ENCODE results near the gene ST6GALNAC4. TPM values are rescaled to one million over a fixed set of nuclear protein-coding genes. Genes with fewer than 3 reads are reported as not detected.
A peak's percentile ranks its signal among the peaks of the same experiment; 100 is the strongest.

ST6GALNAC4 gene
- total and polyA plus RNA-seq, 2 donors (not counting 1 experiment from before 2014, with no cell fraction given) = 80.5 to 199 TPM

DNA sequence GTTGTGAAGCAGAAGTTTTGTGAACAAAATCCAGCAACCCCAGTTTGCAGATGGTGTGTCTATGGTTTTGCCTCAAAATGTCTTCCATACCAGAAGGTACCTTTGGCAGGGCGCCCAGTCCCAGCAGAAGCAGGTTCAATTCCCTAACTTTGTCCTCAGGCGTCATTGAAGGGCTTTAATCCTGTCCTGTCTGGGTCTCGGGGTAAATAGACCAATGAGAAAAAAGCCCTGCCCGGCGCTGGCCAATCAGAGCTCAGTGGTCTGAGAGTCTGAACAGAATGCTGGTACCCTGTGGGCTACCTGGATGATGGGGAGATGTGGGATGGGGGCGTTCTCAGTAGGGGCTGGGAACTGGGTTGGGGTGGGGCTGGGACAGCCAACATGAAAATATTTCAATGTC lies 6.2 kb upstream of the ST6GALNAC4 start:
- no peak overlapping the region for H3K4me3 Mint-ChIP-seq
- Histone ChIP-seq H3K36me3 (replicated peaks in 1 of 2; ENCODE audit: control extremely low read depth in 1 of 2, control insufficient read depth in 1 of 2, extremely low read depth in 1 of 2, insufficient read depth in 2 of 2, low read length in 1 of 2) (no peaks in the 10 kb centered on the region), H2AFZ (ENCODE audit: insufficient read depth, low read depth, low read length, poor library complexity, severe bottlenecking) (no peak overlapping the region), H3K9ac (ENCODE audit: low read length) (no peak overlapping the region), H3K4me1 (ENCODE audit: control insufficient read depth in 2 of 2, insufficient read depth in 2 of 2, low read length in 2 of 2) (peaks cover 35 to 46% of the 10 kb centered on the region in 2 donors), H3K79me2 (ENCODE audit: control insufficient read depth, insufficient read depth, low read length) (peaks cover 37% of the 10 kb centered on the region), H3K4me2 (replicated peaks; ENCODE audit: low read depth, low read length, poor library complexity, severe bottlenecking) (no peak overlapping the region), H3K4me3 (ENCODE audit: control extremely low read depth in 1 of 5, extremely low read depth in 1 of 5, insufficient read depth in 1 of 5, low read depth in 2 of 5, low read length in 4 of 5) (no peak overlapping the region), H4K20me1 (ENCODE audit: control insufficient read depth, insufficient read depth, low read length, poor library complexity, severe bottlenecking) (no peaks in the 10 kb centered on the region), H3K27ac (ENCODE audit: low read length in 2 of 2) (no peak overlapping the region), H3K27me3 (replicated peaks in 1 of 4; ENCODE audit: control extremely low read depth in 1 of 4, control insufficient read depth in 3 of 4, insufficient read depth in 4 of 4, low read length in 3 of 4) (peaks cover 0 to 31% (median 9%) of the 10 kb centered on the region in 4 experiments), H3K9me3 (ENCODE audit: control extremely low read depth in 1 of 3, control insufficient read depth in 2 of 3, insufficient read depth in 1 of 3, low read length in 2 of 3) (no peaks in the 10 kb centered on the region)
- ChIA-PET POLR2A (interaction anchor here (0.9 kb wide), 1 partner anchor 128 kb away, joined by 6 read pairs; no protein-coding TSS in a partner anchor), CTCF (interaction anchor here (0.8 to 17.3 kb wide), 10 partner anchors 21 to 983 kb away, joined by 3 to 237 read pairs (median 24); partner anchors contain the start of genes CDK9, FPGS and TOR2A)
- H3K27ac Mint-ChIP-seq = no peak overlapping the region
- intact Hi-C loops (cut with micrococcal nuclease) = loop anchor here (5.0 kb wide), 2 partner anchors 331 to 711 kb away; no protein-coding TSS in a partner anchor
- 71% methylated on average over 5 of the region's 6 CpGs for WGBS (ENCODE audit: insufficient coverage)
- H3K27me3 Mint-ChIP-seq = peaks cover 14% of the 10 kb centered on the region
- peaks cover 38% of the 10 kb centered on the region for H3K4me1 Mint-ChIP-seq
- no peak for TF ChIP-seq EZH2 (IDR thresholded peaks at IDR 0.05; ENCODE audit: borderline replicate concordance, insufficient read depth, low read depth, low read length, poor library complexity, severe bottlenecking)
- TF ChIP-seq, protein P1, sequence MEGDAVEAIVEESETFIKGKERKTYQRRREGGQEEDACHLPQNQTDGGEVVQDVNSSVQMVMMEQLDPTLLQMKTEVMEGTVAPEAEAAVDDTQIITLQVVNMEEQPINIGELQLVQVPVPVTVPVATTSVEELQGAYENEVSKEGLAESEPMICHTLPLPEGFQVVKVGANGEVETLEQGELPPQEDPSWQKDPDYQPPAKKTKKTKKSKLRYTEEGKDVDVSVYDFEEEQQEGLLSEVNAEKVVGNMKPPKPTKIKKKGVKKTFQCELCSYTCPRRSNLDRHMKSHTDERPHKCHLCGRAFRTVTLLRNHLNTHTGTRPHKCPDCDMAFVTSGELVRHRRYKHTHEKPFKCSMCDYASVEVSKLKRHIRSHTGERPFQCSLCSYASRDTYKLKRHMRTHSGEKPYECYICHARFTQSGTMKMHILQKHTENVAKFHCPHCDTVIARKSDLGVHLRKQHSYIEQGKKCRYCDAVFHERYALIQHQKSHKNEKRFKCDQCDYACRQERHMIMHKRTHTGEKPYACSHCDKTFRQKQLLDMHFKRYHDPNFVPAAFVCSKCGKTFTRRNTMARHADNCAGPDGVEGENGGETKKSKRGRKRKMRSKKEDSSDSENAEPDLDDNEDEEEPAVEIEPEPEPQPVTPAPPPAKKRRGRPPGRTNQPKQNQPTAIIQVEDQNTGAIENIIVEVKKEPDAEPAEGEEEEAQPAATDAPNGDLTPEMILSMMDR (IDR thresholded peaks at IDR 0.05) = no peak
- no peak for ATAC-seq (ENCODE audit: low read depth)
- H3K9me3 Mint-ChIP-seq (ENCODE audit: insufficient read depth) = no peaks in the 10 kb centered on the region
- DNase-seq = no peak

DNA sequence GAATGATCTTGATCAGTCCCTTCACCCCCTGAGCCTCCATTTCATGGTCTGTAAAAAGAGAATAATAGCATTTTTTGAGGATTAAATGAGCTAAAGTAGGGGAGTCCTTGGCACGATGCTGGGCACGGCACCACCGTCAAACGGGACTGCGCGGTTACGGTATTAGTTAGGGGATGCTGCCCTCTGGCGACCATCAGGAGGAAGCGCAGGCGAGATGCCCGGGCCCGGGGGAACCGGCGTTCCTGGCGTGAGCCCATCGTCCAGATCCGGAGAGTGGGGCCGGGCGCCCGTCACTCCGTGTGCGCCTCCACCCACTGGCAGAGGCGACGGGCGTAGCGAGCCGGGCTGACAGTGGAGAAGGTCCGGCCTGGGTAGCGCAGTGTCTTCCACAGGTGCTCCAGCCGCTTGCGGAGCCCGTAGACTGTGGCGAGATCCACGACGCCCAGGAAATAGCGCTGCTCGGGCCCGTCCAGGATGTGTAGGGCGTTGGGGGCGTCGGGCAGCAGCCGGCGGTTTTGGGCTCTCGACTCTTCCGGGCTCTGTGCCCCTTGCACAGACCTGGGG lies 4.8 kb upstream of the ST6GALNAC4 start:
- CTCF ChIA-PET = interaction anchor here (0.5 to 17.3 kb wide), 39 partner anchors 9 to 980 kb away, joined by 3 to 237 read pairs (median 5); partner anchors contain the start of genes CDK9, FPGS, NAIF1 and PIP5KL1
- POLR2A ChIA-PET = interaction anchor here (0.7 to 1.5 kb wide), 9 partner anchors 15 to 134 kb away, joined by 3 to 11 read pairs (median 4); partner anchors contain the start of gene DPM2
- H3K27me3 ChIP-seq (replicated peaks in 1 of 4; ENCODE audit: control extremely low read depth in 1 of 4, control insufficient read depth in 3 of 4, insufficient read depth in 4 of 4, low read length in 3 of 4) = peaks cover 0 to 19% (median 4%) of the 10 kb centered on the region in 4 experiments
- H3K4me3 Mint-ChIP-seq = peak overlapping the region; percentile 32
- ATAC-seq (ENCODE audit: low read depth) = peak; percentile 13
- H3K27ac ChIP-seq (ENCODE audit: low read length in 2 of 2) = no peak overlapping the region
- H3K9me3 ChIP-seq (ENCODE audit: control extremely low read depth in 1 of 3, control insufficient read depth in 2 of 3, insufficient read depth in 1 of 3, low read length in 2 of 3) = no peaks in the 10 kb centered on the region
- H3K36me3 ChIP-seq (replicated peaks in 1 of 2; ENCODE audit: control extremely low read depth in 1 of 2, control insufficient read depth in 1 of 2, extremely low read depth in 1 of 2, insufficient read depth in 2 of 2, low read length in 1 of 2) = no peaks in the 10 kb centered on the region
- H3K4me1 Mint-ChIP-seq = peaks cover 38% of the 10 kb centered on the region
- DNase-seq = peak; percentile 85
- peaks cover 14% of the 10 kb centered on the region for H3K27me3 Mint-ChIP-seq
- H2AFZ ChIP-seq (ENCODE audit: insufficient read depth, low read depth, low read length, poor library complexity, severe bottlenecking) = peak overlapping the region; percentile 53
- 11% methylated on average over 45 of the region's 45 CpGs for WGBS (ENCODE audit: insufficient coverage)
- H3K79me2 ChIP-seq (ENCODE audit: control insufficient read depth, insufficient read depth, low read length) = peaks cover 39% of the 10 kb centered on the region
- peak overlapping the region in 1 of 5 experiments; percentile 12 for H3K4me3 ChIP-seq (ENCODE audit: control extremely low read depth in 1 of 5, extremely low read depth in 1 of 5, insufficient read depth in 1 of 5, low read depth in 2 of 5, low read length in 4 of 5)
- TF ChIP-seq, protein P1 (IDR thresholded peaks at IDR 0.05) = peak; percentile 97
- TF ChIP-seq EZH2 (IDR thresholded peaks at IDR 0.05; ENCODE audit: borderline replicate concordance, insufficient read depth, low read depth, low read length, poor library complexity, severe bottlenecking) = no peak
- no peaks in the 10 kb centered on the region for H3K9me3 Mint-ChIP-seq (ENCODE audit: insufficient read depth)
- peaks cover 30 to 44% of the 10 kb centered on the region in 2 donors for H3K4me1 ChIP-seq (ENCODE audit: control insufficient read depth in 2 of 2, insufficient read depth in 2 of 2, low read length in 2 of 2)
- peak overlapping the region; percentile 72 for H3K4me2 ChIP-seq (replicated peaks; ENCODE audit: low read depth, low read length, poor library complexity, severe bottlenecking)
- peak overlapping the region; percentile 32 for H3K27ac Mint-ChIP-seq
- peak overlapping the region; percentile 28 for H3K9ac ChIP-seq (ENCODE audit: low read length)
- H4K20me1 ChIP-seq (ENCODE audit: control insufficient read depth, insufficient read depth, low read length, poor library complexity, severe bottlenecking) = no peaks in the 10 kb centered on the region
- intact Hi-C loops (cut with micrococcal nuclease) = loop anchor here (1.0 to 5.0 kb wide), 7 partner anchors 39 to 709 kb away; partner anchors contain the start of gene TOR2A

Measured in B cell (primary cell).